ENCODE measurements around the gene MOCS1.
A peak's percentile ranks its signal among the peaks of the same experiment; 100 is the strongest.

The MOCS1 gene

GRCh38 chr6:39876826-39877225, 57.4 kb downstream of the MOCS1 start:
- no peak for TF ChIP-seq CTCF (IDR thresholded peaks at IDR 0.05; ENCODE audit: insufficient read depth, low read depth, low read length, missing control alignments)
- H3K4me3 ChIP-seq (ENCODE audit: low read depth, low read length), result no peak overlapping the region
- DNase-seq (ENCODE audit: low read depth), result no peak

- TF ChIP-seq CTCF (IDR thresholded peaks at IDR 0.05; ENCODE audit: insufficient read depth, low read depth, low read length, missing control alignments), result no peak
- no peak for DNase-seq (ENCODE audit: low read depth)
- H3K4me3 ChIP-seq (ENCODE audit: low read depth, low read length), result no peak overlapping the region
These were observed 58.2 kb downstream of the MOCS1 start for GRCh38 chr6:39876111-39876510.

- no peak for TF ChIP-seq CTCF (IDR thresholded peaks at IDR 0.05; ENCODE audit: insufficient read depth, low read depth, low read length, missing control alignments)
- H3K4me3 ChIP-seq (ENCODE audit: low read depth, low read length), result no peak overlapping the region
- DNase-seq (ENCODE audit: low read depth), result no peak
These were observed 60.8 kb downstream of the MOCS1 start for GRCh38 chr6:39873439-39873838.

- no peak overlapping the region for H3K4me3 ChIP-seq (ENCODE audit: low read depth, low read length)
- TF ChIP-seq CTCF (IDR thresholded peaks at IDR 0.05; ENCODE audit: insufficient read depth, low read depth, low read length, missing control alignments), result no peak
- no peak for DNase-seq (ENCODE audit: low read depth)
These were observed 63.3 kb downstream of the MOCS1 start for GRCh38 chr6:39870950-39871349.

- DNase-seq (ENCODE audit: low read depth), result no peak
- no peak for TF ChIP-seq CTCF (IDR thresholded peaks at IDR 0.05; ENCODE audit: insufficient read depth, low read depth, low read length, missing control alignments)
- H3K4me3 ChIP-seq (ENCODE audit: low read depth, low read length), result no peak overlapping the region
These were observed 66.7 kb downstream of the MOCS1 start for GRCh38 chr6:39867592-39867991.

- DNase-seq (ENCODE audit: low read depth), result peak; percentile 53
- no peak overlapping the region for H3K4me3 ChIP-seq (ENCODE audit: low read depth, low read length)
- TF ChIP-seq CTCF (IDR thresholded peaks at IDR 0.05; ENCODE audit: insufficient read depth, low read depth, low read length, missing control alignments), result peak; percentile 77
These were observed 69.0 kb downstream of the MOCS1 start for GRCh38 chr6:39865011-39865888.

- no peak for TF ChIP-seq CTCF (IDR thresholded peaks at IDR 0.05; ENCODE audit: insufficient read depth, low read depth, low read length, missing control alignments)
- no peak overlapping the region for H3K4me3 ChIP-seq (ENCODE audit: low read depth, low read length)
- DNase-seq (ENCODE audit: low read depth), result no peak
These were observed 72.6 kb downstream of the MOCS1 start for GRCh38 chr6:39861663-39862062.
